ENCODE measurements around the gene ANKRD44. TPM values are rescaled to one million over a fixed set of nuclear protein-coding genes. Genes with fewer than 3 reads are reported as not detected.
"Not testable (repeated sequence)": the region's sequence is repeated elsewhere in the genome, so short reads cannot be mapped to it uniquely, and the experiment has no call there.

Gene ANKRD44
- total RNA-seq, 1 experiment from 2014 or later: 16.2 TPM

DNA sequence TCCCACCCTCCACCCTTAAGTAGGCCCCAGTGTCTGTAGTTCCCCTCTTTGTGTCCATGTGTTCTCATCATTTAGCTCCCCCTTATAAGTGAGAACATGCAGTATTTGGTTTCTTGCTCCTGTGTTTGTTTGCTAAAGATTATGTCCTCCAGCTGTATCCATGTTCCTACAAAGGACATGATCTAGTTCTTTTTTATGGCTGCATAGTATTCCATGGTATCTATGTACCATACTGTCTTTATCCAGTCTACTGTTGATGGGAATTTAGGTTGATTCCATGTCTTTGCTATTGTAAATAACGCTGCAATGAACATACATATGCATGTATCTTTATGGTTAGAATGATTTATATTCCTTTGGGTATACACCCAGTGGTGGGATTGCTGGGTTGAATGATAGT is 233.9 kb downstream of the ANKRD44 start:
- no peak for DNase-seq (ENCODE audit: low spot score)

DNA sequence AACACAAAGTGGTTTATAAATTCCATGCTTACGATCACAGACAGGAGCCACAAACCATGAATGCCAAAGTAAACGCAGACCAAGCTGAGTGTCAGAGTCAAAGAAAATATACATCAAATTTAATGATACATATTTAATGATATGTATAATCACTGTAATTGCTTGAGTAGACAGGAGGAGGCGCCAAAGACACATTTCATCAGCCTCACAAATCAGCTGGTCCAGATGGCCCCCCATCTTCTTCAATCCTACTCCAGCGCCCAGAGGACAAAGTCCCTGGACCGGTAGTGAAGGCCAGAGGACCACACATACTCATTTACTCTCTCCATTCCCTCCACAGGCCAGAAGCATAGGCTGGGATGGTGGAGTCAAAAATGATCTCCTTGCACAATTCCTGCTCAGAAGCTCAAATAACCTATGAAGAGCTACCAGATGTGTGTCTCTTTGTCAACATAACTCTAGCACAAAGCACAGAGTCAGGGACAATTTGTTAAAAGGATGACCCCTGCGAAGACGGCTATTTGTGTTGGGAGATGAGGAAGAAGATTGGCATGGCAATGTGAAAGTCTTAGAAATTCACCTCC is 234.7 kb downstream of the ANKRD44 start:
- DNase-seq (ENCODE audit: low spot score): no peak

DNA sequence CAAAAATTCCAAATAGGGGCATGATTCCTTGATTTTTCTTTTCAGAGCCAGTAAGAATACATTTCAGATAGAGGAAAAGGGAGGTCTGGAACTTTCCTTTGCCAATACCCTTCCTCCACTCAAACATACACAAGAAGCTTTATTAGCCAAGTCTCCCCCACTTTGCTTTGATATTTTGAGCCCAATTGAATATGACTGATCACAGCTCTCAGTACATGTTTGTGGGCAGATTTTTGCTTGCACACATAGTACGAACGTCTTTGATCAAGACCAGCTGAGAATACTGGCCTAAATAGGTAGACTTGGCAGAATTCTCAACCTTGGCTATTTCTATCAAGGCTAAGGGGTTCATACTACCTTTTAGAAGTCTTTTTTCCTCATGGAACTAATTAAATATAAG is 235.3 kb downstream of the ANKRD44 start:
- no peak for DNase-seq (ENCODE audit: low spot score)

DNA sequence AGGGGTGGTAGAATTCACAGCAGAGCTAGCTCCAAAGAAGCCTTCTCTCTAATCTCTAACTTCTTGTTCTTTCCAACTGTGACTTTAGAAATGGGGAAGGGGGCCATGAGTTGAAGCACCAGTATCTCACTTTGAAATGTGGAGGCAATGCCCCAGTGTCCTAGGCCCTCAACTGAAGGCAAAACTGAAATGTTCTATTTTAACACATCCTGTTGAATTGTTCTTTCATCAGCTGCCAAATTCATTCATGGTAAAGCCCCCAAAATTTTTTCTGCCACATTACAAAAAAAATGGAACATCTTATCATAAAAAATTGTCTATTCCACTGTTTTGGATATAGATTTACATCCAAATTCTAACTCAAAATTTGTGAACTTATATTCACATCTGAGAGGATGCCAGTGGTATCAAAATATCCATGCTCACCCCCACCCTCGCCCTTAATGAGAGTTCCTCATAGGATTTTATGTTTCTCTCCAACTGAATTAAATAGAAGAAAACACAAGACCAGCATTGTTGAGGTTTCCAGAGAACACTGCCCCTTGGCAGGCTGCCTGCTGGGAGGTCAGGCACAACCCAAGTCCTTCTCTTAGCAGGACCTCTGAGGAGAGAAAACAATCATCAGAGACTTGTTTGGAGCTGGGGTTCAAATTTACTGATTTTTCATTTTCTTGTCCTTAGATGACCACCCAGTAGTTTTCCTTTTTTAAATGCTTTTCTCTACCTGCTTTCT is 236.7 kb downstream of the ANKRD44 start:
- DNase-seq (ENCODE audit: low spot score): peak; percentile 11

DNA sequence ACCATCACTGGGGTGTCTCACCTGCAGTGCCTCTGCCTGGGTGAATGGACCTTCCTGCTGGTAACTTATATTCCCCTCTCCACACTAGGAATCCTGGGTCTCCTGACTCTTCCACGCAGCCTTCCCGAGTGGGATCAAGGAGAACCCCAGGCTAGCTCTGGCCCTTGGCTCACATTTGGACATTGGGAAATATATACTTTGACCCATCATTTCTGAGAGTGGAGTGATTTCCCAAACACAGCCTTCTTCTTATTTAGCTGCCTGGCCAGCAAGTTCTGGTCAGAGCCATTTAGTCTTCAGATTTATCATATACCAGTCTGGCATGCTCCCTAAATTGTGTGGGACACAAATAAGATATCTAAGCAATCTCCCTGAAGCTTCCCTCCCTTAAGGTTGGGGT is 237.3 kb downstream of the ANKRD44 start:
- DNase-seq (ENCODE audit: low spot score): no peak

DNA sequence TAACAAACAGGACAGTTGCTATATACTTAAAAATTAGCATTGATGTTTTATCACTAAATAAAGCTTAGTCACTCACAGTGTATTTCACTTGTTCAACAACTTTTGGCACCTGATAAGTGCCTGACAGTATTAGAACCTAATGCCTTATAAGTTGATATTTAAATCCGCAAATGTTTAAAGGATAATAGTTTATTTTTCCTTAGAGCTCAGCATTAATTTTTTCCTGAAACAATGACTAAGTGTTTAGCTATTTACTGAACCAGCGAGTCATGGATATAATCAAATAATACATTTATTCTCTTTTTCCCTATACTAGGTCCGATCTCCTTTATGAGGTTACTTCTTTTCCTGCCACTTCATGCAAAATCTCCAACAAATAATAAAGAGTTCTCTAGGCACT is 238.0 kb downstream of the ANKRD44 start:
- DNase-seq (ENCODE audit: low spot score): no peak

DNA sequence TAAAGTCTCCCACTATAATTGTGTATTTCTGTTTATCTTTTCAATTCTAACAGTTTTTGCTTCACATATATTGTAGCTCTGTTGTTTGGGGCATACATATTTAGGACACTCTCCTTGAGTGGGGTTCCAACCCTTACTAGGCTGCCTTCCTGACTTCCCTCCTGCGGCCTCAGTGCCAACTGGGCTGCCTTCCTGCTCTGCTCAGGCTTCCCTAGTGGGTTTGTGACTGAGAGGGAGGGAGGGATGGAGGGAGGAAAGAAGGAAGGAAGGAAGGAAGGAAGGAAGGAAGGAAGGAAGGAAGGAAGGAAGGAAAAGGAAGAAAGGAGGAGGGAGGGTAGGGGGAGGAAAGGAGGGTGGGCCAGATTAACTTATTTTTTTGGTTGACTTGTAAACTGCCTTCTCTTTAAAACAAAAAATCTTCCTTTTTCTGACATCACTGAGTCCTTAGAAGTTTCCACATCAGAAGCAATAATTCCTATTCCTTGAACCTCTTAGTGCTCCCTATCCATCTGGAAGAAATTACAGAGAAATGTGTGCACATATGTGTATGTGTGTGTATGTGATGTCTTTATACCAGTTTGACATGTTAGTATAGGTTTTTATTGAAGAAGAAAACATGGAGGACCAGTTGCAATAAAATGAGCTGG is 238.7 kb downstream of the ANKRD44 start:
- no peak for DNase-seq (ENCODE audit: low spot score)

DNA sequence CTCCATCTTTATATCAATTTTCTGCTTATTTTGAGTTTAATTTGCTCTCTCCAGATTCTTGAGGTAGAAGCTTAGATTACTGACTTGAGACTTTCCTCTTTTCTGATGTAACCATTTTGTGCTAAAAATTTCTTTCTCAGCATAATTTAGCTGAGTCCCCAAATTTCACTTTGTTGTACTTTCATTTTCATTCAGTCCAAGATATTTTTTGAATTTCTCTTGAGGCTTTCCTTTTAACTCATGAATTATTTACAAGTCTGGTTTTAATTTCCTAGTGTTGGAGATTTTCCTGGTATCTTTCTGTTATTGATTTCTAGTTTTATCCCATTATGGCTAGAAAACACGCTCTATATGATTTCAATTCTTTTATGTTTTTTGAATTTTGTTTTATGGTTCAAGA is 239.4 kb downstream of the ANKRD44 start:
- no peak for DNase-seq (ENCODE audit: low spot score)

DNA sequence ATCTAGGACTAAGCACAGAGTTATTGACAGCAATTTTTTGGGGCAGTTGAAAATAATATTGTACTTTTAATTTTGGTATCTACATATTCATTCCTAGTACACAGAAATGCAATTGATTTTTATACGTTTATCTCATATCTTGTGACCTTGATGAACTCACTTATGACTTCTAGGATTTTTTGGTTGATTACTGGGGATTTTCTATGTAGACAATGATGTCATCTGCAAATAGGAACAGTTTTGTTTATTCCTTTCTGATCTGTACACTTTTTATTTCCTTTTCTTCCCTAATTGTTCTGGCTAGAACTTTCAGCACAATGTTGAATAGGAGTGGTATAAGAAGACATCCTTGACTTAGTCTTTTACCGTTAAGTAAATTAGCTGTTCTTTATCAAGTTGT is 240.6 kb downstream of the ANKRD44 start:
- no peak for DNase-seq (ENCODE audit: low spot score)

DNA sequence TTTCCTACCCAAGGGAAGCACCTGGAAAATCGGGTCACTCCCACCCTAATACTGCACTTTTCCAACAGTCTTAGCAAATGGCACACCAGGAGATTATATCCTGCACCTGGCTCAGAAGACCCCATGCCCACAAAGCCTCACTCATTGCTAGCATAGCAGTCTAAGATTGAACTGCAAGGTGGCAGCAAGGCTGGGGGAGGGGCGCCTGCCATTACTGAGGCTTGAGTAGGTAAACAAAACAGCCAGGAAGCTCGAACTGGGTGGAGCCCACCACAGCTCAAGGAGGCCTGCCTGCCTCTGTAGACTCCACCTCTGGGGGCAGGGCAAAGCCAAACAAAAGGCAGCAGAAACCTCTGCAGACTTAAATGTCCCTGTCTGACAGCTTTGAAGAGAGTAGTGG is 248.0 kb downstream of the ANKRD44 start:
- not testable (repeated sequence) for DNase-seq (ENCODE audit: low spot score)

DNA sequence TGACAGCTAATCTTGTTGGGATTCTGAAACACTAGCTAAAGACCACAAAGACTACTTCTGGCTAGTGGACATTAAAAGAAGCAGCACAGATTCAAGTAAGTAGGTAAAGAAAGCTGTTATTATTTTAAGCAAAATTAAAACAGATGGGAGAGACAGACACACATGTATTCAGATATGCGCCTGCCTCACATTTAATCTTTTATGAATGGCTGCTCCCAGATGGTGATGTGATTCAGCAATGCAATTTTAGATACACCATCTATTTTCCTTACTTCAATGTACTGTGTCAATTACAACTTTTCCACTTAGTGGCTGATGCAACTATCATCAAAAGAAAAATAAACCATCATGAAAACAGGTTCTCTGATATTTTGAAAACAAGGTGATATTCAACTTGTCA is 251.1 kb downstream of the ANKRD44 start:
- DNase-seq (ENCODE audit: low spot score): no peak

DNA sequence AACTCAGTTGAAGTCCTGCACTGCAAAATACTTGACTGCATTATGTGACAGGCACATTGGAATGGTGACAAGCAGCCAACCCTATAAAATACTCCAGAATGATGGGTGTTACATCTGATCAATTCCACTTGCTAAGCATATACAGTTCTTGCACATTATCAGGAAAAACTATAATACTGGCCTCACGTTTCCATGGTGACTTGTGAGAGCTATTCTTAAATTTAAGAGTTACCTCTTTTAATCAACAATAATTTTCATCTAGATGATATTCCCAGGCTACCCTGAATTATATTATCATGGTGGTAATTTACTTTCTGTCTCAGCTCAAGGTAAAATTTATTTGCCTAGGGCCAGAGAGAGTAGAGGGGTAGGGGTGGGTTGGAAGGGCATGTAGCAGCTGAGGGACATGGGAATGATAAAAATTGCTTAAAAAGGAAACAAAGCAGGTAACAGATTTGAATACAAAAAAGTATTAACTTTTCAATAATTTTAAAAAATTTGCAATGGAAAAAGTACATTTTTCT is 251.7 kb downstream of the ANKRD44 start:
- DNase-seq (ENCODE audit: low spot score): no peak

DNA sequence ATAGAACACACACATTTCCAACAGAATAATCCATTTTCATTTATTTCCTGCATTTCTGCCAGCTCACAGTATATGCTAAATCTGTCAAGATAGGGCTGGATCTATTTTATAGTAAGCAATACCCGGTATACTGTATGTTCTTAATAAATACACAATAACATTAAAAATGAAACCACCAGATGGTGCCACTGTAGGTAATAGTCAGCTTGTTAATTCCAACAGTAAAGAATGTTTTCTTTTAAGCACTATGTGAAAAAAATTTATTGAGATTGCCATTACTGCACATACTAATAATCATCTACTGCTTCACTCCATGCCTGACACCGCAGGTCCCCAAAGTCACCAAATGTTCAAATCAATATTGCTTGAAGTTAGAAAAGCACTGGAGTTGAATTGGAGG is 252.6 kb downstream of the ANKRD44 start:
- DNase-seq (ENCODE audit: low spot score): no peak

DNA sequence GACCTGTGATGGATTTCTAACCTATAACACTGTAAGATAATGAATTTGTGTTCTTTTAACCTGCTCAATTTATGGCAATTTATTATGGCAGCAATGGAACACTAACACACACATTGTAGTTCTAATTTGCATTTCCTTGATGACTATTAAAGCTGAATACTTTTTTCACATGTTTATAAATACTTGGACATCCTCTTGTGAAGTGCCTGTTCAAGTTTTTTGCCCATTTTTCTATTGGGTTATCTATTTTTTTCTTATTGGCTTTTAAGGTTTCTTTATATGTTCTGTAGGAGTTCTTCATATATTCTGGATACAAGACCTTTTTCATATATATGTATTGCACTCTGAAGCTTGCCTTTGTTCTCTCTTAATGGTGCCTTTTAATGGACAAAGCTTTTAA is 255.5 kb downstream of the ANKRD44 start:
- DNase-seq (ENCODE audit: low spot score): no peak

DNA sequence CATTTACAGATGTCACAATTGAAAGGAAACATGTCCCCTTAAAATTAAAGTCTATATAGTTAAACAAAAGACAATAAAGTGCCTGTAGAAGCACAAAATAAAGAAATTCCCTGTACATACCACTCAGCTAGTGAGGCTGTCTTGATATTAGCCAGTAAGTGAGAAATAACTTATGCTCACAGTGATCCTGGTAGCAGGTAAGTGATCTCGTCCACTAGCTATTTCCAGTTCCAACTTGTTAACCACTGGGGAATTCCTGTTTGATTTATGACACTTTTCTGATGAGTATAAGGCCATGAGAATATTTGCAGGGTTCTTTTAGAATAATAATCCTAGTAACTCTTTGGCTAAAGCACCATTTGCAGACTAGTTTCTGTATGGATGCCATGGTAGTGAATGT is 256.1 kb downstream of the ANKRD44 start:
- no peak for DNase-seq (ENCODE audit: low spot score)

DNA sequence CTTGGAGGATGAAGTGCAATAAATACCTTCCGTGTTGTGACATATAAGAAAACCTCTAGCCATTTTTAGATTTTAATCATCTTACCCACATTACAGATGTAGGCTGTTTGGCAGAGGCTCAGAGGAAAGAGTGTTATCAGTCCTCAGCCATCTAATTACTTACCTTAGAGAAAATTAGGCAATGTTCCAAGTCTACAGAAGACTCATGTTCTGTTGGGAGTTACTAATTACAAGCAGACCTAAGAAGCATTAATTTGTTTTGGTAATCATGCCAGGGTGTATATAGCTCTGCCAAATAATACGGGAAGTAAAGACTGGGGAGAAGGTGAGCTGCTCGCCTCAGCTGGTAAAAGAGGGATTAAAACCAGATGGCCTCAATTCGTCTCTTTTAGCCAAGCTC is 258.2 kb downstream of the ANKRD44 start:
- DNase-seq (ENCODE audit: low spot score): no peak

DNA sequence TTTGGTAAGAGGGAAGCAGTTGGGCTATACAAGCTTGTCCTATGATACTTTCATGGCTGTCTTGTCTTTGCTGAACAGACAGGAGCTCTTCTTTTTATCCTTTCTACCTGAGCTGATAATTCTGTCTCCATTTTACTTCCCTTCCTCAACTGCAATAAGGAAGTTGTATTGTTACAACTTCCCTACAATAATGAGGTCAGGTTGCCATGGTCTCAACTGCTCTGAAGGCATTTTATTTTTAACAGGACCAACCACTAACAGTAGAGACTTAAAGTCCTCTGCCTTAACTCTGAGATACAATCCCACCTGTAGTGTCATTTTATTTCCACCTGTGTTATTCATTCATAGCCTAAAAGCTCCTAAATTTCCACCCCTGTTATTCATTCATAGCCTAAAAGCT is 265.5 kb downstream of the ANKRD44 start:
- no peak for DNase-seq (ENCODE audit: low spot score)

DNA sequence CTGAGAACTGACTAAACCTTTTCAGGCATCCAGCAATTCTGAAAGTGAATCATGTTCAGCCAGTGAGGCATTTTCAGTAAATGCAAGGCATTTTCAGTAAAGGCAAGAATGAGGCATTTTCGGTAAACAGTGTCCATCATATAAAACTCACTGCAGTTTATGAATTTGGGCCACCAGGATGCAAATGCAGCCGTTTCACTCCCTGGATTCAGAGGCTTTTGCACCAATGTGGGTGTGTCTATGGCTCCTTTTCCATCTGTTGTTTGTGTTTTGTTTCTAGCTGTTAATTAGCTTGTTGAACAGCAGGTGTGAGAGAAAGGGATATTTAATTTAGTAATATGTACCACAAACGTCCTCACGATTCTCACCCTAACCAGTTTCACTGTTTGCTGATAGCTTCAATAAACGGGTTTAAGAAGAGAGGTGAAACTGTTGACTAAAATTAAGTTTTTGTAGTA is 267.8 kb downstream of the ANKRD44 start:
- no peak for DNase-seq (ENCODE audit: low spot score)

DNA sequence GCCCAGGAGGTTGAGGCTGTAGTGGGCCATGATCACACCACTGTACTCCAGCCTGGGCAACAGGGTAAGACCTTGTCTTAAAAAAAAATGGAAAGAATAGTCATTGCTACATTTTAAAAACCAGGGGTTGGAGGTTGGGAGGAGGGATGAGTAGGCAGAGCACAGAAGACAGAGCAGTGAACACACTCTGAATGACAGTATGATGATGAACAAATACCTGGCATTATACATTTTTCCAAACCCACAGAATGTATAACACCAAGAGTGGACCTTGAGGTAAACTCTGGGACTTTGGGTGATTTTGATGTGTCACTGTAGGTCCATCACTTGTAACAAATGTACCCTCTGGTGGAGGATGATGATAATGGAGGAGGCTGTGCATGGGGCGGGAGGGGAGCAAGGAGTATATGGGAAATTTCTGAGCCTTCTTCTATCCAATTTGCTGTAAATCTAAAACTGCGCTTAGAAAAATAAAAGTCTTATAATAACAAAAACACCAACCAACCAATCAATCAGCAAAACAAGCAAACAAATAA is 272.6 kb downstream of the ANKRD44 start:
- no peak for DNase-seq (ENCODE audit: low spot score)

DNA sequence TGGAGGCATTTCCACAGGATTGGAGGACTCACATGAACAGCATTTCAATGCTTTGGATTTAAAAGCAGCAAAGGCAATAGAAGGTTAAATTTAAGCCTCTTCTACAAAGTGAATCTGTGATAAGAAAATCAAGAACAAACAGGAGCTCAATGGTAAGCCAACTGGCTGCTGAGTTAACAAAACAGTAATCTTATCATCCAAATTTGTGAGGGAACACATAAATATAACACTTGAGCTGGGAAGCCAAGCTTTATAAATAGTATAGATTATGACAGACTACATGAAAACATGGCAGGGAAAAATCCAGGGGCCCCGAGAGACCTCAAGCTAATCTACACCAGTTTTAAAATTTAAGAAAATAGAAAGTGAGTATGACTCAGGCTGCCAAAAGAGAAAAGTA is 275.6 kb downstream of the ANKRD44 start:
- no peak for DNase-seq (ENCODE audit: low spot score)

DNA sequence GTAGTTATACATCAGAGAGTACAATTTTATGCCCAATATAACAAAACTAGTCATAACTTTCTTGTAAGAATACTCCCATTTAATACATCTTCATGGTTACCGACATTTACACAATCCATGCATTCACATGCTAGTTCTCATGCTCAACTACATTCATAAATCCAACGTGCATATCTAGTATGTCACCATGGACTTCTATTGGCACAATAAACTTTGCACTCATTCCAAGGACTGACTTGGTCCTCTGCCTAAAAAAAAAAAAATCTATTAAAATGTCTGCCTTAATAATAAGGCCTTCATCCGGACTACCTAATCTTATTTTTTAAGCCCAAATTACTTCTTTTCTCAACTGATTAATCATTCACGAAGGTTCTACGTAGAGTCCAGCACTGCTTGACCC is 276.3 kb downstream of the ANKRD44 start:
- DNase-seq (ENCODE audit: low spot score): no peak

DNA sequence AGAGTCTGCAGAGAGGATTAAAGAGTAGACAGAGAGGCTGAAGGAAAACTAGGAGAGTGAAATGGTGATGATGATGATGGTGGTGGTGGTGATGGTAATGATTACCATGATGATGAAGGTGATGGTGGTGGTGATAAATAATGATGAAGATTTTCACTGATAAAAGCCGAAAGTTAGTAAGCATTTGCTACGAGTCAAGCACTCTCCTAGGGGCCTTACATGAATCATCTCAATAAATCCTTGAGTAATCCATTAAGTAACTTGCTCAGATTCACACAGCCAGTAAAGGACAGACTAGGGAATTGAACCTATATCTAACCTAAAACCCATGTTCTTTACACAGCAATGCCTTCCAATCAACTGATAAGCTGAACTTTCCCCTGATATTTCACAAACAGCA is 277.4 kb downstream of the ANKRD44 start:
- no peak for DNase-seq (ENCODE audit: low spot score)

DNA sequence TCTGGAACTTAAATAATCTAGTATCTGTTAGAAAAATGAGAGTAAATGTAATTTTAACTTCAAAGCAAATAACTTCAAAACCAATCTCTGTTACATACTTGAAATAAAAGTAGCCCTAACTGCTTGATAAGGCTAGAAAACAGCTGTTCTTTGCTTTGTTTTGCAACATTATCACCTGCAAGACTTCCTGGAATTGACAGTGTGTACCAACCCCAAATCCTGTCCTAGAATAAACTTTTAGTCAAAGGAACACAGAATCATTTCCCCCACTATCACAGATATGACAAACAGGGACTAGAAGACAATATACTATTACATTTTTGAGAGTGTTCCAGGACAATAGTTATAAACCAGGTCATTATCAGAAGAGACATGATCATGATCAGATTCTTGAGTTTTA is 278.8 kb downstream of the ANKRD44 start:
- no peak for DNase-seq (ENCODE audit: low spot score)
